K562 (cell line): Measurements from ENCODE around the gene MACF1. TPM values are rescaled to one million over a fixed set of nuclear protein-coding genes. Genes with fewer than 3 reads are reported as not detected.

Experiments used
- BACH1 ChIP-seq: fragments of 200-800 bp; sonication (Bioruptor generic); IDR thresholded peaks from 2 replicates; pipeline ENCODE4 v1.6.1; 2016; ENCODE audit warnings: missing genetic modification characterization, missing compliant biosample characterization
- CHD1 ChIP-seq: fragments of 200-600 bp; sonication (generic); IDR thresholded peaks from one replicate; pipeline ENCODE4 v1.6.1; 2012; ENCODE audit warnings: mild to moderate bottlenecking, moderate library complexity, low read length, inconsistent platforms
- CREM ChIP-seq: IDR thresholded peaks from 2 replicates; pipeline ENCODE4 v1.6.1; 2014; ENCODE audit warnings: antibody characterized with exemption, low read depth
- ETV5 ChIP-seq: sonication (generic); formaldehyde crosslinking; IDR thresholded peaks from 2 replicates; pipeline ENCODE4 v1.4.0; 2020; ENCODE audit warnings: low read depth, mild to moderate bottlenecking, missing genetic modification reagents
- FOSL1 ChIP-seq: fragments of 200-800 bp; sonication (Bioruptor generic); conservative IDR thresholded peaks from 2 replicates; pipeline ENCODE4 v1.6.1; 2016; ENCODE audit warnings: missing genetic modification characterization, missing compliant biosample characterization
- FOXP1 ChIP-seq: sonication (generic); formaldehyde crosslinking; IDR thresholded peaks from 2 replicates; pipeline ENCODE4 v1.8.0; 2022; ENCODE audit warnings: mild to moderate bottlenecking, missing genetic modification reagents
- GTF3C2 ChIP-seq: IDR thresholded peaks from 3 replicates; pipeline ENCODE4 v1.6.1; 2011; ENCODE audit warnings: borderline replicate concordance, mild to moderate bottlenecking, moderate library complexity; ENCODE audit not compliant: insufficient read length; ENCODE audit errors: extremely low read depth
- KLF10 ChIP-seq: fragments of 250-450 bp; sonication (Bioruptor Pico); IDR thresholded peaks from 2 replicates; pipeline ENCODE4 v1.6.1; 2021; ENCODE audit warnings: matching md5 sums
- KLF6 ChIP-seq: fragments of 250-450 bp; sonication (Bioruptor Pico); IDR thresholded peaks from 2 replicates; pipeline ENCODE4 v1.4.0; 2020; ENCODE audit warnings: mild to moderate bottlenecking, moderate library complexity, borderline replicate concordance
- MAFG ChIP-seq: fragments of 450-650 bp; conservative IDR thresholded peaks from 2 replicates; pipeline ENCODE4 v1.6.1; 2016; ENCODE audit warnings: missing genetic modification characterization, missing compliant biosample characterization
- MBD2 ChIP-seq: sonication (generic); IDR thresholded peaks from 2 replicates; pipeline ENCODE4 v1.6.1; 2016; ENCODE audit warnings: low read depth, borderline replicate concordance
- MECOM ChIP-seq: fragments of 250-450 bp; sonication (Bioruptor Pico); IDR thresholded peaks from 2 replicates; pipeline ENCODE4 v1.8.0; 2022; ENCODE audit warnings: inconsistent platforms
- RCOR1 ChIP-seq, 2 experiments: IDR thresholded peaks; 2 replicates each; pipeline ENCODE4 v1.6.1; 2012; ENCODE audit warnings: low read depth in 2 of 2, low read length in 2 of 2, borderline replicate concordance in 1 of 2, improper control_type of control experiment in 1 of 2
- RHOXF2B ChIP-seq: fragments of 250-450 bp; sonication (Bioruptor Pico); conservative IDR thresholded peaks from 2 replicates; pipeline ENCODE4 v1.5.1; 2021
- UBTF ChIP-seq, 2 experiments: IDR thresholded peaks; 2 replicates each; pipeline ENCODE4 v1.6.1; 2012; ENCODE audit warnings: improper control_type of control experiment in 2 of 2, low read depth in 2 of 2, low read length in 2 of 2, borderline replicate concordance in 1 of 2
- ZKSCAN8 ChIP-seq: fragments of 200-800 bp; sonication (Bioruptor generic); IDR thresholded peaks from 2 replicates; pipeline ENCODE4 v1.6.1; 2016; ENCODE audit warnings: missing genetic modification characterization, missing compliant biosample characterization
- ZNF224 ChIP-seq: sonication (generic); formaldehyde crosslinking; IDR thresholded peaks from 2 replicates; pipeline ENCODE4 v1.8.0; 2022; ENCODE audit warnings: mild to moderate bottlenecking, missing genetic modification reagents
- polyA plus RNA-seq, 8 experiments: library from polyadenylated mRNA; depleted of rRNA in 4 of 8; stranded (reverse) in 5 of 8; unstranded in 3 of 8; fragments of >200 nt; fragmentation: Nextera tagmentation in 2 of 8; fragmentation: Illumina TruSeq in 1 of 8; extraction: Ambion mirVana in 2 of 8; extraction: Trizol in 1 of 8; gene quantifications; 2 replicates each; pipeline versions ENCODE4 v1.2.1 to v1.2.3, GENCODE V29; 2011 to 2014; ENCODE audit warnings: inconsistent platforms in 1 of 8, missing spikeins in 1 of 8
- total RNA-seq, 7 experiments: library from RNA; depleted of rRNA in 6 of 7; stranded (reverse); fragments of >200 nt in 6 of 7; fragmentation: Illumina TruSeq in 2 of 7; extraction: Trizol in 2 of 7; gene quantifications; 2 replicates each; pipeline versions ENCODE4 v1.2.1 to v1.2.3, GENCODE V29; 2011 to 2021; ENCODE audit warnings: low replicate concordance in 1 of 7
- TF ChIP-seq, protein P1 (sequence below): IDR thresholded peaks from 2 replicates; pipeline ENCODE4 v1.6.1; 2014; ENCODE audit warnings: antibody characterized with exemption
- TF ChIP-seq, protein P2 (sequence below): IDR thresholded peaks from 2 replicates; pipeline ENCODE4 v1.6.1; 2011; ENCODE audit warnings: borderline replicate concordance, low read depth, mild to moderate bottlenecking, moderate library complexity, low read length; ENCODE audit not compliant: insufficient read depth, poor library complexity, severe bottlenecking

The MACF1 gene
- total and polyA plus RNA-seq, 9 of the 15 experiments (the other 6 are each of a cell fraction or from before 2014, with no cell fraction given) = 13.2 to 232 (median 112) TPM

DNA sequence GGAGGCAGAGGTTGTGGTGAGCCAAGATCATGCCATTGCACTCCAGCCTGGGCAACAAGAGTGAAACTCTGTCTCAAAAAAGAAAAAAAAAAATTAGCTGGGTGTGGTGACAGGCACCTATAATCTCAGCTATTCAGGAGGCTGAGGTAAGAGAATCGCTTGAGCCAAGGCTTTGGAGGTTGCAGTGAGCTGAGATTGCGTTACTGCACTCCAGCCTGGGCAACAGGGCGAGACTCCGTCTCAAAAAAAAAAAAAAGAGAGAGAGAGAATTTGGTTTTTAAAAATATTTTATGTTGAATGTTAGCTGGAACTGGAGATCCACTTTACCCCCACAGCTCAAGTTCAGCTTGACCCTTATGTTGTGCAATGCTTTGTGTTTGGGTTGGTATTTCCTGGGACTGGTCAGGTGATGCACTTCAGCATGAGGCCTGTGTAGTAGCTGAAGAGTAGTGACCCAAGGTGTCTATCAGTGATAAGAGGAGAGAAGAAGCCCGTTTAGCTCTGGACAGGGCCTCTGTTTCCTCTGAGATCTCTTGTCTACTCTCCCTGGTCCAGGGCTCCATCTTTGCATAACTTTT is 36.8 kb upstream of the MACF1 start (continued):
- TF ChIP-seq, protein P1, sequence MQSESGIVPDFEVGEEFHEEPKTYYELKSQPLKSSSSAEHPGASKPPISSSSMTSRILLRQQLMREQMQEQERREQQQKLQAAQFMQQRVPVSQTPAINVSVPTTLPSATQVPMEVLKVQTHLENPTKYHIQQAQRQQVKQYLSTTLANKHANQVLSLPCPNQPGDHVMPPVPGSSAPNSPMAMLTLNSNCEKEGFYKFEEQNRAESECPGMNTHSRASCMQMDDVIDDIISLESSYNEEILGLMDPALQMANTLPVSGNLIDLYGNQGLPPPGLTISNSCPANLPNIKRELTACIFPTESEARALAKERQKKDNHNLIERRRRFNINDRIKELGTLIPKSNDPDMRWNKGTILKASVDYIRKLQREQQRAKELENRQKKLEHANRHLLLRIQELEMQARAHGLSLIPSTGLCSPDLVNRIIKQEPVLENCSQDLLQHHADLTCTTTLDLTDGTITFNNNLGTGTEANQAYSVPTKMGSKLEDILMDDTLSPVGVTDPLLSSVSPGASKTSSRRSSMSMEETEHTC = peak; percentile 100
- TF ChIP-seq BACH1 = peak; percentile 58; the same call in 1 of the 2 replicates
- TF ChIP-seq ZKSCAN8 (CRISPR knock-in tag) = peak; percentile 74; the same call in 1 of the 2 replicates
- no peak for TF ChIP-seq CHD1
- TF ChIP-seq MECOM = peak; percentile 89
- TF ChIP-seq CREM = peak; percentile 78
- peak; percentile 80 for TF ChIP-seq MBD2
- TF ChIP-seq MAFG = no peak
- TF ChIP-seq RCOR1 (IDR thresholded peaks at IDR 0.05; ENCODE audit: borderline replicate concordance in 1 of 2, low read depth in 2 of 2, low read length in 2 of 2) = peak in 1 of 2 experiments; percentile 96; a peak in 3 of 4 replicates
- TF ChIP-seq, protein P2, sequence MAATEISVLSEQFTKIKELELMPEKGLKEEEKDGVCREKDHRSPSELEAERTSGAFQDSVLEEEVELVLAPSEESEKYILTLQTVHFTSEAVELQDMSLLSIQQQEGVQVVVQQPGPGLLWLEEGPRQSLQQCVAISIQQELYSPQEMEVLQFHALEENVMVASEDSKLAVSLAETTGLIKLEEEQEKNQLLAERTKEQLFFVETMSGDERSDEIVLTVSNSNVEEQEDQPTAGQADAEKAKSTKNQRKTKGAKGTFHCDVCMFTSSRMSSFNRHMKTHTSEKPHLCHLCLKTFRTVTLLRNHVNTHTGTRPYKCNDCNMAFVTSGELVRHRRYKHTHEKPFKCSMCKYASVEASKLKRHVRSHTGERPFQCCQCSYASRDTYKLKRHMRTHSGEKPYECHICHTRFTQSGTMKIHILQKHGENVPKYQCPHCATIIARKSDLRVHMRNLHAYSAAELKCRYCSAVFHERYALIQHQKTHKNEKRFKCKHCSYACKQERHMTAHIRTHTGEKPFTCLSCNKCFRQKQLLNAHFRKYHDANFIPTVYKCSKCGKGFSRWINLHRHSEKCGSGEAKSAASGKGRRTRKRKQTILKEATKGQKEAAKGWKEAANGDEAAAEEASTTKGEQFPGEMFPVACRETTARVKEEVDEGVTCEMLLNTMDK = no peak
- no peak for TF ChIP-seq UBTF (IDR thresholded peaks at IDR 0.05; ENCODE audit: borderline replicate concordance in 1 of 2, low read depth in 2 of 2, low read length in 2 of 2)
- no peak for TF ChIP-seq KLF10 (CRISPR knock-in tag)
- no peak for TF ChIP-seq RHOXF2B (CRISPR knock-in tag)
- peak; percentile 58; the same call in 1 of the 2 replicates for TF ChIP-seq FOXP1 (CRISPR knock-in tag)
- TF ChIP-seq GTF3C2 = no peak
- 0 out of 2 replicates have a peak, but pooled peaks have one; percentile 24 for TF ChIP-seq KLF6 (CRISPR knock-in tag)
- peak; percentile 90 for TF ChIP-seq ETV5
- no peak for TF ChIP-seq ZNF224 (CRISPR knock-in tag)
- TF ChIP-seq FOSL1 (tag) = 0 out of 2 replicates have a peak, but pooled peaks have one; percentile 43
